ENCODE measurements around the gene AIFM1. TPM values are rescaled to one million over a fixed set of nuclear protein-coding genes. Genes with fewer than 3 reads are reported as not detected.

Gene AIFM1
- total and polyA plus RNA-seq, 2 experiments from 2014 or later, result 29.6 to 47.3 TPM

- peak; percentile 50 for DNase-seq (ENCODE audit: low spot score)
- H3K27me3 ChIP-seq (ENCODE audit: insufficient read depth), result peaks cover 13% of the 10 kb centered on the region; the same call in 1 of the 2 replicates
- Mint-ChIP-seq H3K27me3 (ENCODE audit: insufficient read depth, low read depth, poor library complexity) (peaks cover 18% of the 10 kb centered on the region), H3K27ac (no peak within 1 kb of the TSS), H3K4me3 (peak within 1 kb of the TSS; percentile 87), H3K9me3 (no peaks in the 10 kb centered on the region; the same call in 2 of the 3 replicates), H3K4me1 (peaks cover 15% of the 10 kb centered on the region; the same call in 2 of the 3 replicates), H3K36me3 (ENCODE audit: low read depth) (no peaks in the 10 kb centered on the region; the same call in 2 of the 3 replicates)
- no peaks in the 10 kb centered on the region for H3K36me3 ChIP-seq (ENCODE audit: insufficient read depth)
- no peaks in the 10 kb centered on the region for H3K9me2 ChIP-seq (ENCODE audit: insufficient read depth)
- peak within 1 kb of the TSS; percentile 84 for H3K4me2 ChIP-seq
- H2AFZ ChIP-seq, result peak within 1 kb of the TSS; percentile 85
- peaks cover 5% of the 10 kb centered on the region; the same call in 1 of the 2 replicates for H3K4me1 ChIP-seq (ENCODE audit: insufficient read depth)
- no peak within 1 kb of the TSS for H3K27ac ChIP-seq (ENCODE audit: low read depth)
- no peak for TF ChIP-seq ZNF331 (CRISPR knock-in tag; IDR thresholded peaks at IDR 0.05; ENCODE audit: low read depth)
- no peak for TF ChIP-seq ZNF114 (CRISPR knock-in tag; IDR thresholded peaks at IDR 0.05)
- no peak for TF ChIP-seq STAT1 (IDR thresholded peaks at IDR 0.05; ENCODE audit: unreplicated experiment)
- no peak for TF ChIP-seq NANOG (IDR thresholded peaks at IDR 0.05; ENCODE audit: borderline replicate concordance)
- TF ChIP-seq EZH2phosphoT487 (IDR thresholded peaks at IDR 0.05; ENCODE audit: unreplicated experiment), result no peak
- no peak for TF ChIP-seq ZNF462 (CRISPR knock-in tag; IDR thresholded peaks at IDR 0.05)
- no peak for TF ChIP-seq CTCF (conservative IDR thresholded peaks at IDR 0.05; ENCODE audit: low read depth in 2 of 2)
- TF ChIP-seq CREB1 (CRISPR knock-in tag; IDR thresholded peaks at IDR 0.05; ENCODE audit: low read depth), result no peak
- no peak for TF ChIP-seq ETS1 (IDR thresholded peaks at IDR 0.05)
- H4K20me1 ChIP-seq (replicated peaks; ENCODE audit: insufficient read depth), result no peaks in the 10 kb centered on the region
- no peaks in the 10 kb centered on the region for H3F3A ChIP-seq (replicated peaks; ENCODE audit: low read depth)
- ATAC-seq, result peak; percentile 79
- no peaks in the 10 kb centered on the region for H3K79me2 ChIP-seq (replicated peaks; ENCODE audit: insufficient read depth)
- H3K4me3 ChIP-seq, result peak within 1 kb of the TSS; percentile 65
These were observed 5.9 kb upstream of the AIFM1 start, which contains the start of gene RAB33A for GRCh38 chrX:130171446-130172126. RAB33A (plus strand) TSS chrX:130171962; CDS start chrX:130172063, 101 bp downstream.

All from GM23338 (cell line).